Measurements from ENCODE around the gene MAD1L1.

GRCh38 chr7:2229467-2229866, 3.3 kb downstream of the MAD1L1 start:
- TF ChIP-seq CTCF (conservative IDR thresholded peaks at IDR 0.05) (no peak), ZFX (IDR thresholded peaks at IDR 0.05) (no peak)

Measured in C4-2B (cell line).